Left colon (tissue), 2 donors: ENCODE data around the gene FCSK. TPM values are rescaled to one million over a fixed set of nuclear protein-coding genes. Genes with fewer than 3 reads are reported as not detected.

Source experiments
- ATAC-seq: fragments of 200-7000 bp; cut with Tn5 transposase; one replicate; pipeline ENCODE4 v1.9.1; 2020; ENCODE audit warnings: mild to moderate bottlenecking, moderate library complexity
- DNase-seq, 2 donors: peaks; one replicate each; pipeline ENCODE4 v3.0.0-alpha.2; 2020
- intact Hi-C, 2 donors: fragments of 100-400 bp; cut with DNase I in 1 of 2; cut with micrococcal nuclease in 1 of 2; formaldehyde crosslinking; loops; one replicate each; pipeline versions ENCODE4 v1.11.2 to v1.14.0; 2022; cut with DNase I, micrococcal nuclease
- total RNA-seq, 2 donors: library from RNA; stranded (reverse); fragmentation: NEBNext Ultra II Directional; extraction: Animal tissue kit (Norgen Biotek cat#: 25700); gene quantifications; one replicate each; pipeline ENCODE4 v1.2.1, GENCODE V29; 2021
- donor health status: DM: no; HTN: no; CAD: no.
- donor health status: DM: yes; HTN: yes; CAD: no.

FCSK gene
- total RNA-seq, 2 donors from 2014 or later, result 36.5 to 48.8 TPM

GRCh38 chr16:70429888-70430666 lies 24.3 kb upstream of the FCSK start:
- ATAC-seq (no peak), DNase-seq (no peak)
- intact Hi-C loops, result no loop called here

- intact Hi-C loops, result no loop called here
- DNase-seq (no peak), ATAC-seq (no peak)
Observed at GRCh38 chr16:70430667-70431536, 23.5 kb upstream of the FCSK start.

- ATAC-seq, result no peak
- intact Hi-C loops, result no loop called here
- DNase-seq, result no peak
Observed at GRCh38 chr16:70432356-70432722, 22.1 kb upstream of the FCSK start.

GRCh38 chr16:70432723-70433457 lies 21.5 kb upstream of the FCSK start:
- DNase-seq, result no peak
- intact Hi-C loops, result no loop called here
- no peak for ATAC-seq

DNA sequence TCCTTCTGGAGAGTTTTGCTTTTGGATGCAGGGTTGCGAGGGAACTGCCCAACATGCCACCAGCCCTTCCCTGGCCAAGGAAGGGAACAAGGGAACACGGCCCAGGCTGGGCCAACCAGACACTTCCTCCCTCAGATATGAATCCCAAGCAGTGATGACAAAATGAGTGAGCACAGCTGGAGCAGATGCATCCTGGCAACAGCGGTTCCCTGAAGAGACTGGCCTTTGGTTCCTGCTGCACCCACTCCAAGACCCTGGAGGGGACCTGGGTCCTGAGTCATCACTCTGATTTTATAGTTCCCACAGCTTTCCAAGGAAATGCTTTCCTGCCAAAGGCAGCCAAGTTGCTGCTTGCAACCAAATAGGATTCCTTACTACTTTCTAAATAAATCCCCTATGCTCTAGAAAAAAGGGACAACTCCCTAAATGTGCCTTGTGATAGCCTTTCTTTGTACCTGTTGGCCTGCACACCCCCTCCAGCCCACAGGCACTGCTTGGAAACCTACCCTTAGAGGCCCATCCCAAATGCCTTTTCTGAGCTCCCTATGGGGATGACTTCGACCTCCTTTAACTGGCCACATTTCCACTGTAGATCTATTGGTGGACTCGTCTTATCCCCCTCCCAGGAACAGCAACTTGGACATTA lies 20.8 kb upstream of the FCSK start:
- ATAC-seq (no peak), DNase-seq (no peak)
- intact Hi-C loops, result no loop called here

DNA sequence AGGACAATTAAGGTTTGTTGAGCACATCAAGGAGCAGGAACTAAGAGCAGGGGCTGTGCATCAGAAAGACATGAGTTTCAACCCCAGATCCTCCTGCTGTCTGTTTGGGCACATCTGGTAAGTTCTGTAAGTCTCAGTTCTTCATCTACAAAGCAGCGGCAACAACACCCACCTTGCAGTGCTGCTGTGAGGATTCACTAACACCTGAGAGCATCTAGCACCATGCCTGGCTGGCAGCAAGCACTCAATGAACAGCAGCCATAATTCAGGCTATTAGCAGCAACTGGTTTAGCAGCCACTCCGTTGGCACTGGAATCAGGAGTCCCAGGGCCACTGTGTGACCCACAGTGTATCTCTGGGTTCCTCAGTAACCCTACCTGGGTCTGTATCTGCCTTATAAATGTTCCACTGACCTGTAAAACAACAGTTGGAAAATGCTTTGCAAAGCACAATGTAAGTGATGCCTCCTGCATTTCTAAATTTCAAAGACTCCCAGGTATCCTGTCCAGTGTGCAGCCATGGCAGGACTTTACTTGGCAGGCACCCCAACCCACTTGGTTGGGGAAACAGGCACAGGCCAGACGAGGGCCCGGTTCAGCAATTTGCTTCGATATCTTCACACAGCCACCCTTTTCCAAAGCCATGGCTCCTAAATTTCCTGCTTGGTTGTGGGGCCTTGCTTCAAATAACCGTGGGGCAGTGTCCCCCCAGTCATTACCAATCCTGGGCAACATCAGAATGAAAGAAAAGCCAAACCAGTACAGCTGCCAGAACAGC lies 19.7 kb upstream of the FCSK start:
- no peak for ATAC-seq
- intact Hi-C loops, result no loop called here
- DNase-seq, result no peak

DNA sequence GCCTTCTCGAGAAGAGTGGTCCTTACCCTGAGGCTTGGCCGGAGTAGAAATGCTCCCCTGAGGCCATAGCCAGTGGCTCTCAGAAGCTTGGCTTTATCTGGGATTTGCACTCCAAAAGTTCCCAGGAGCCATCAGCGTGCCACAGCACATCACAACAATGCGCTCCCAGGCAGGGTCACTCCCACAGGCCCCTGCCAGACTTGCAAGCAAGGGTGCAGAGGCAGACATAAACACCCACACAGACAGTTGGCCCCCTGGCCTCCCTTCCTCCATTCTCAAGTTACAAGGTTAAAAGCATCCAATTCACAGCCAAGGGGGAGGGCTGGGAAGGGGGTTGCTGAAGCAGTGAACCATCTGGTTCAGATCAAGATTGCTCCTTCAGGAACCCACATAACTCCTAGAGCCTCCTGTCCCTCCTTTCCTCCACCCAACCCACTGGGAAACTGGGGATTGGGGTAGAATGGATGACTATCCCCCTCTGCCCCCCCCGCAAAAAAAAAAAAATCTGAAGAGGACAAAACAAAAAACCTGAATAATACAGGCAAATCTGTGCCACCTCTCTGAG lies 17.3 kb upstream of the FCSK start:
- intact Hi-C loops, result no loop called here
- DNase-seq (no peak), ATAC-seq (no peak)

GRCh38 chr16:70437582-70438557 lies 16.5 kb upstream of the FCSK start:
- ATAC-seq (no peak), DNase-seq (no peak)
- intact Hi-C loops, result no loop called here

GRCh38 chr16:70438585-70438968 lies 15.8 kb upstream of the FCSK start:
- ATAC-seq, result no peak

GRCh38 chr16:70438969-70439862 lies 15.2 kb upstream of the FCSK start, which contains the start of gene ST3GAL2:
TSS of gene ST3GAL2 (minus strand) at chr16:70439100. CDS start at chr16:70398530, 40,570 bp downstream.
- DNase-seq (peak; percentile 92 to 93), ATAC-seq (peak; percentile 95)
- intact Hi-C loops, result no loop called here

More at GRCh38 chr16:70438585-70438968, 15.8 kb upstream of the FCSK start:
- intact Hi-C loops, result no loop called here
- no peak for DNase-seq

DNA sequence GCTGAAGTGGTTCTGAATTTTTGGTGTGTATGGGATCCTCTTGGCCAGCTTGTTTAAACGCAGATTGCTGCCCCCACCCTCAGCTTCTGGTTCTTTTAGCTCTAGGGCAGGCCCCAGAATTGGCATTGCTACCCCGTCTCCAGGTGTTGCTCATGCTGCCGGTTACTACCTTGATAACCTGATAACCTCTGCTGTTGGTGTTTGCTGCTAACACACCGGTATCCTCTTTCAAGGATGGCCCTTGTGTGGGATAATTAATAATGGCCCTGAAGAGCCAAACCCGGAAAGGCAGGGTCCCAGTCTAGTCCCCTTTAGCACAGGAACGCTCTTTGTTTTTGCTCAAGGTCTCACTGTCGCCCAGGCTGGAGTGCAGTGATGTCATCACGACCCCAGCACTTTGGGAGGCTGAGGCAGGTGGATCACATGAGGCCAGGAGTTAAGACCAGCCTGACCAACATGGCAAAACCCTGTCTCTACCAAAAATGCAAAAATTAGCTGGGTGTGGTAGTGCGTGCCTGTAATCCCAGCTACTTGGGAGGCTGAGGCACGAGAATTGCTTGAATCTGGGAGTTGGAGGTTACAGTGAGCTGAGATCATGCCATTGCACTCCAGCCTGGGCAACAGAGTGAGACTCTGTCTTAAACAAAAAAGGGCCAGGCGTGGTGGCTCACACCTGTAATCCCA lies 14.2 kb upstream of the FCSK start:
- intact Hi-C loops, result no loop called here
- DNase-seq, result no peak
- ATAC-seq, result no peak

DNA sequence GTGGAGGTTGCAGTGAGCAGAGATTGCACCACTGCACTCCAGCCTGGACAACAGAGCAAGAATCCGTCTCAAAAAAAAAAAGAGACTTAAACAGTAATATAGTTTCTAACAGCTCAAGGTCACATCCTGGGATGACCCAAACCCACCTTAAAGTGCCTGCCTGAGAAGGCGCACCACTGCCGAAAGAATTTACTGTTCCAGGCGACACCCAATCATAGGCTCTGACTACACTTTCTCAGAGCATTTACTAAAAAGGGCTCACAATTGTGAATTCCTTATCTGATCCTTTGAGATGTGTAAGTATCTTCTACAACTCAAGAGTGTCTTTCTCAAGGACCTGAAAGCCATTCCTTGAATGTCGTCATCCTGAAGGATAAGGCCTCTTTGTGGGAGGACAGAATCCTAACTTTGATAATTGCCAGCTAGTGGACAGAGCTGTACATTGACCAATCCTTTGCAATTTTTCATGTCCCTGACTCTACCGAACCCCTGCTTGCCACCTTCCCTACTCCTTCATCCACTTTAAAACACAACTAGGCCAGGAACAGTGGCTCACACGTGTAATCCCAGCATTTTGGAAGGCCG lies 12.9 kb upstream of the FCSK start:
- intact Hi-C loops, result no loop called here
- ATAC-seq (no peak), DNase-seq (no peak)

DNA sequence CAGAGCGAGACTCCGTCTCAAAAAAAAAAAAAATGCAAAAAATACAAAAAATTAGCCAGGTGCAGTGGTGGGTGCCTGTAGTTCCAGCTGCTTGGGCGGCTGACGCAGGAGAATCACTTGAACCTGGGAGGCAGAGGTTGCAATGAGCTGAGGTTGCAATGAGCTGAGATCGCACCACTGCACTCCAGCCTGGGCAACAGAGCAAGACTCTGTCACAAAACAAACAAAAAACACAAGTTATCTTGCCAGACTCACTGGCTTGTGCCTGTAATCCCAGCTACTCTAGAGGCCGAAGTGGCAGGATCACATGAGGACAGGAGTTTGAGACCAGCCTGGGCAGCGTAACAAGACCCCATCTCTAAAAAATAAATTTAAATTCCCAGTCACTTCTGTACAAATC lies 12.1 kb upstream of the FCSK start:
- intact Hi-C loops, result no loop called here
- ATAC-seq, result no peak

GRCh38 chr16:70444249-70445063 lies 9.9 kb upstream of the FCSK start:
- intact Hi-C loops, result no loop called here
- ATAC-seq (peak; percentile 94), DNase-seq (peak in 1 of 2 donors; percentile 50)

More for the DNA sequence above, 12.1 kb upstream of the FCSK start:
- DNase-seq, result no peak
